ENCODE results near the gene SEPTIN2.
"Not testable (repeated sequence)": the region's sequence is repeated elsewhere in the genome, so short reads cannot be mapped to it uniquely, and the experiment has no call there.

Gene SEPTIN2

DNA sequence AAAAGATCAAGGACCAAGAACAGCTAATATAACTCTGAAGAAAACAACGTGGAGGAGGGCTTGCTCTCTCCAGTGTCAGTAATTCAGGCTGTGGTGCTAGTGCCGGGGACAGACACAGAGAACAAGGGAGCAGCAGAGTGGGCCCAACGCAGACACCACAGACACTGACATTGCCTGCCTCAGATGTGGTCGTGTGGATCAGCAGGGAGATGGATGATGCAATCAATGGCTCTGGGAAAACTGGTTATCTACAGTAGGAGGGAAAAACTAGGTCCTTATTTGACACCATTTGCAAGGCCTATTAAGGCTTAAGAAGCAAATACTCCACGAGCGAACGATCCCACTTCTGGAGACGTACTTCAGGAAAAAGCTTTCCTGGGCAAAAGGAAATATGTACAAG lies 36.3 kb upstream of the SEPTIN2 start:
- Mint-ChIP-seq H3K4me1 (peaks cover 19% of the 10 kb centered on the region), H3K27ac (no peak overlapping the region), H3K4me3 (no peak overlapping the region), H3K36me3 (peaks cover 35% of the 10 kb centered on the region), H3K9me3 (peaks cover 9% of the 10 kb centered on the region), H3K27me3 (no peaks in the 10 kb centered on the region)
- no peak for ATAC-seq

DNA sequence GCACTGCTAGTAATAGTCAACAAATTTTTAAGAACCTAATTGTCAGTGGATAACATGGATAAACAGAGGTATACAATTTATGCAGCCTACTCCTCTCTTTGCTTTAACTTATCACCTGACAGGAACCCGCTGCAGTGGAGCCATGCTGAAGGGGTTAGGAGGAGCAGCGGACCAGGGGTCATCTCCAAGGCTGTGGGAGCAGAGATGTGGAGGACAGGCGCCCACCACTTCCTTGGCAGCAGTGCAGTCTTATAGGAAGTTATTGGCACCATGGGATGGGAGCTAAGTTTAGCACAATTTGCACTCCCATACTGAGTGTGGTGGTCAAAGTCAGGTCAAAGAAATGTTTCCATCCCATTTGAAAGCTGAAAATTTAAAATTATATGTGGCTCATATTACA lies 35.9 kb upstream of the SEPTIN2 start:
- no peak for ATAC-seq
- Mint-ChIP-seq H3K4me3 (no peak overlapping the region), H3K4me1 (peaks cover 15% of the 10 kb centered on the region), H3K27ac (no peak overlapping the region), H3K36me3 (peaks cover 31% of the 10 kb centered on the region), H3K27me3 (no peaks in the 10 kb centered on the region), H3K9me3 (peaks cover 9% of the 10 kb centered on the region)

DNA sequence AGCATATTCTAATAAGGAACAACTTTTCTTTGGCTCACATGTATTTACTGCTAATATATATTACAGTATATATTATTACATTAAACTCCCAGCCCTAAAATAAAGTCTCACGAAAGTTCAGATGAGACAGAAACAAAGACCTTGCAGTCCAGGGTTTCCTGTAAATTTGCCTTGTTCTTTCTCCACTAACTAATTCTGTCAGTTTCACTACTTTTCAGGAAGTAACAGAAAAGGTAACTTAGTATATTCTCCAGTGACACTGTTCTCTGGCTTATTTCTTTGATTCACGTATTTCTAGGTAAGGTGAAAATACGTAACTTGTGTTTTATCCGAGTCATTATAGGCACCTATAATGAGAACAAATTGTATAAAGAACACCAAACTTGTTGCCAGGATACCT lies 35.4 kb upstream of the SEPTIN2 start:
- H3K9me3 Mint-ChIP-seq = peaks cover 5% of the 10 kb centered on the region

DNA sequence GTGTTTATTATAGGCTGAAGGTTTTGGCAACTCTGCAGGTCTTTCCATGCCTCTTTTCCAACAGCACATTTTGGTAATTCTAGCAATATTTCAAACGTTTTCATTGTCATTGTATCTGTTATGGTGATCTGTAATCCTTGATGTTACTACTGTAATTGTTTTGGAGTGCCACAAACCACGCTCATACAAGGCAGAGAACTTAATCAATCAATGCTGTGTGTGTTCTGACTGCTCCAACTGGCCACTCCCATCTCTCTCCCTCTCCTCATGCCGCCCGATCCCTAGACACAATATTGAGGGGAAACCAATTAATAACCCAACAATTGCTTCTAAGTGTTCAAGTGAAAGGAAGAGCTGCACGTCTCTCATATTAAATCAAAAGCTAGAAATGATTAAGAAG lies 33.2 kb upstream of the SEPTIN2 start:
- Mint-ChIP-seq H3K9me3 (no peaks in the 10 kb centered on the region), H3K36me3 (peaks cover 18% of the 10 kb centered on the region), H3K4me1 (peaks cover 15% of the 10 kb centered on the region), H3K27ac (no peak overlapping the region), H3K27me3 (no peaks in the 10 kb centered on the region), H3K4me3 (no peak overlapping the region)
- no peak for ATAC-seq

More for the DNA sequence above, 35.4 kb upstream of the SEPTIN2 start:
- Mint-ChIP-seq H3K27ac (no peak overlapping the region), H3K27me3 (no peaks in the 10 kb centered on the region), H3K36me3 (peaks cover 27% of the 10 kb centered on the region), H3K4me1 (peaks cover 15% of the 10 kb centered on the region), H3K4me3 (no peak overlapping the region)
- no peak for ATAC-seq

DNA sequence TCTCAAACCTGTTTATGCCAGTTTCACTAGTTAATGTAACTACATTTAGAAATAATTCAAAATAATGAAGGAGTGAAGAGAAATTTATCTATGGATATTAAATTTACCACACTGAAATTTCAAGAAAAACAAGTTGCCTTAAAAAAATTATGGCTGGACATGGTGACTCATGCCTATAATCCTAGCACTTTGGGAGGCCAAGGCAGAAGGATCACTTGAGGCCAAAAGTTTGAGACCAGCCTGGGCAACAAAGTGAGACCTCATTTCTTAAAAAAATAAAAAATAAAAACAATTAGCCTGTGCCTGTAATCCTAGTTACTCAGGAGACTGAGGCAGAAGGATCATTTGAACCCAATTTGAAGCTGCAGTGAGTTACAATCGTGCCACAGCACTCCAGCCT lies 30.1 kb upstream of the SEPTIN2 start:
- H3K9me3 Mint-ChIP-seq = no peaks in the 10 kb centered on the region
- H3K4me1 Mint-ChIP-seq = peaks cover 30% of the 10 kb centered on the region
- ATAC-seq = no peak

DNA sequence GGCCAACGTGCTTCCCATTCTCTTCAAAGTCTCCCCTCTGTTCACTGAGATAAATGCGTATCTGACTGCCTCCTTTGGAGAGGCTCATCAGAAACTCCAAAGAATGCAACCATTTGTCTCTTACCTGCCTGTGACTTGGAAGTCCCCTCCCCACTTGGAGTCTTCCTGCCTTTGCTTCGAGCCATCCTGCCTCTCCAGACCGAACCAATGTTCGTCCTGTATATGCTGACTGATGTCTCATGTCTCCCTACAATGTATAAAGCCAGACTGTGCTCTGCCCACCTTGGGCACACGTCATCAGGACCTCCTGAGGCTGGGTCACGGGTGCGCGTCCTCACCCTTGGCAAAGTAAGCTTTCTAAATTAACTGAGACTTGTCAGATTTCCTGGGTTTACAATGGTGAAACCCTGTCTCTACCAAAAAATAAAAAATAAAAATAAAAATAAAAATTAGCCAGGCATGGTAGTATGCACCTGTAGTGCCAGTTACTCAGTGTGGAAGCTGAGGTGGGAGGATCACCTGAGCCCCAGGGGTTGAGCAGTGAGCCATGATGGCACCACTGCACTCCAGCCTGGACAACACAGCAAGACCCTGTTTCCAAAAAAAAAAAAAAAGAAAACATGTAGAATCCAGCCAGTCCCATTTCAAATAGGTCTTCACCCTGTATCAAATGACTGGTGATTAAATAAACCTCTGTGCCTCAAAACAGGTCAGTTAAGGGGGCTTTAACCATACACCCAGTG lies 29.2 kb upstream of the SEPTIN2 start:
- Mint-ChIP-seq H3K4me1 (peaks cover 30% of the 10 kb centered on the region), H3K27me3 (no peaks in the 10 kb centered on the region), H3K4me3 (no peak overlapping the region), H3K9me3 (no peaks in the 10 kb centered on the region), H3K27ac (no peak overlapping the region), H3K36me3 (peaks cover 36% of the 10 kb centered on the region)
- no peak for ATAC-seq

More for the DNA sequence above, 30.1 kb upstream of the SEPTIN2 start:
- Mint-ChIP-seq H3K27ac (no peak overlapping the region), H3K4me3 (no peak overlapping the region), H3K27me3 (no peaks in the 10 kb centered on the region), H3K36me3 (peaks cover 36% of the 10 kb centered on the region)

DNA sequence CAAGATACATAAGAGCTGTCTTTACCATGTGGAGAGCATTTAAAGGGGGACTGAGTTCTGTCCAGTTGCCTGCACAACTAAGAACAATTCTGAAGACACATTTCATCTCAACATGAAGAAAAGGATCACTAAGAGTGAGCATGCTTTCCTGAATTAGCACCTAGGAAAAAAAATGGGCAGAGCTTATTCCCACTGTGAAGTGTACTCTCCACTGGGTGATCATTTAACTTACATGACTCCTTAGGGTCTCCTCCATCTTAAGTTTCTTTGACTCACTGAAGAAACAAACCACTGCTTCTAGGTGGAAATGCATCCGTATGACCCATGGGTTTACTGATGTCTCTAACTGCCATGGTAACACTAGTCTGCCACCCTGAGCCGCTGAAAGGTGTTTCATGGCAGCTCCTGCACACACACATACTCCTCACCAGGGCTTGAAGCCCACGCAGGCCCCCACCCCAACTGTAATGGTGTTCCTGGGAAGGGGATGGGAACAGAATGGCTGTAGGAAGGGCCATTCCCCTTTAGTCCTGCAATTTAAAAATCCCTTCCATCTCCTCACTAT lies 27.3 kb upstream of the SEPTIN2 start:
- Mint-ChIP-seq H3K36me3 (peaks cover 30% of the 10 kb centered on the region), H3K4me3 (no peak overlapping the region), H3K4me1 (peaks cover 28% of the 10 kb centered on the region), H3K27me3 (no peaks in the 10 kb centered on the region), H3K27ac (no peak overlapping the region), H3K9me3 (no peaks in the 10 kb centered on the region)
- no peak for ATAC-seq

DNA sequence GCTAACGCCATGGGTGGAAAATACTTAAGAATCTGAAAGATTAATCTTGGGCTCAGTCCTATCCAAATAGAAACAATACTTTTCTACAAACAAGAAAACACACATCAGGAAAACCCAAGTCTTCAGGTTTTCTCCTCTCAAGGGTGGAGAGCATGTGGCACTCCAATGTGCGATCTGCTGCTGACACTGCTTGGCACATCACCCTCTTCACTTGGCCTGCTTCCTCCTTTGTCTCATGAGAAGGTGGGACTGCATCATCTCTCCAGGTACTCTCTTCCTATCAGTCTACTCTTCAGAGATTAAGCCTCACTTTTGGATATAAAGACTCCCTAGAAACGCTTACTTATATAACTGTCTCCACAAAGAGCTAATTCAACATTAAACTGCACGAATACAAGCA lies 26.7 kb upstream of the SEPTIN2 start:
- no peaks in the 10 kb centered on the region for H3K9me3 Mint-ChIP-seq
- H3K4me3 Mint-ChIP-seq = no peak overlapping the region
- ATAC-seq = no peak
- H3K27me3 Mint-ChIP-seq = no peaks in the 10 kb centered on the region
- peaks cover 28% of the 10 kb centered on the region for H3K4me1 Mint-ChIP-seq
- peaks cover 30% of the 10 kb centered on the region for H3K36me3 Mint-ChIP-seq
- peak overlapping the region; percentile 18 for H3K27ac Mint-ChIP-seq

DNA sequence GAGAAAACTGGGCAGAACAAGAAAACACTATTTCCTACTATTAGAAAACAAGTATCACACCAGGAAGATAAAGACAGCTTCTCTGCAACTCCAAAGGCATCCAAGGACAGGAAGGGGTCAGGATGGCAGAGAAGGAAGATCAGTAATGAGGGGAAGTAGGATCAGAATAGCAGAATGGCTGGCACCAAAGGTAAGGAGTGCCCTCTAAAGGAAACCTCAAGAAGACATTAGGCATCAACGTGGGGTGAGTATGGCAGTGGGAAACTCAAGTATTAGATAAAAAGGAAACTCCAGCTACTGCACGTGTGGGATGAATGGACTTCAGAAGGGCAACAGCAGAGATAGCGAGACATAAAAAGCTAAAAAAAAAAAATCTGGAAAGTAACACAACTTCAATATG lies 26.1 kb upstream of the SEPTIN2 start:
- no peak overlapping the region for H3K4me3 Mint-ChIP-seq
- peaks cover 28% of the 10 kb centered on the region for H3K4me1 Mint-ChIP-seq
- peak overlapping the region; percentile 18 for H3K27ac Mint-ChIP-seq
- no peaks in the 10 kb centered on the region for H3K9me3 Mint-ChIP-seq
- no peak for ATAC-seq
- H3K27me3 Mint-ChIP-seq = no peaks in the 10 kb centered on the region
- peaks cover 30% of the 10 kb centered on the region for H3K36me3 Mint-ChIP-seq

DNA sequence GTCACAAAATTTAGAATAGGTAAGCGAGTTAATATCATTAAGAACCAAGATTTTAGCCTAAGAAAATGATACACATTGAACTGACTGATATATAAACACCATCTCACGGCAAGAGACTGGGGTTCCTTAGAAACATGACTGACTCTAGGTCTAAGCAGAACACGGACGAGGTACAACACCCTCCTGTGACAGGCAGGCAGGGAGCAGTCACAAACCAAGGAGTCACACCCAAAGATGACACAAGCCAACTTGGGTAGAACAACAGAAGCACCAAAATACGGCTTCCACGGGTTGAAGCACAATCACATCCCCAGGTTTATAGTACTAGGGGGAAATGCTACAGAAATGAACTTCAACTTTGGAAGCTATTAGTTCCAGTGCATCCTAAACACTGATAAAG lies 24.6 kb upstream of the SEPTIN2 start:
- ATAC-seq = no peak
- H3K27ac Mint-ChIP-seq = no peak overlapping the region
- H3K4me1 Mint-ChIP-seq = peaks cover 35% of the 10 kb centered on the region

DNA sequence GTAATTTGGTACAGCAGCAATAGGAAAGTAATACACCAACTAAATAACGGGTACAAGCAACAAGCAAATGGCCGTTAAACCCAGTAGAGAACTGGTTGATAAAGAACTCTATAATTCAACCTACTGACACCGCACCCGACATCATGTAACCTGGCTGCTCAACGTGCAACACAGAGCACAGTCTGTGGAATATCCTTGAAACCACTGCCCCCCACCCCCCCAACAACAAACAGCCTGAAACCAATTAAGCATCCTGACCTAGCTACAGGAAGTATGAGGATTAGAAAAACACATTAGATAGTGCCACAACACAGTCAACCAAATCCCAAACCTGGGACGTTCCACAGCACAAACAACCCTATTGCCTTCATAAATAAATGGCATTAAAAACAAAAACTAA lies 23.7 kb upstream of the SEPTIN2 start:
- Mint-ChIP-seq H3K9me3 (no peaks in the 10 kb centered on the region), H3K4me3 (no peak overlapping the region), H3K27me3 (no peaks in the 10 kb centered on the region), H3K27ac (no peak overlapping the region), H3K4me1 (peaks cover 43% of the 10 kb centered on the region), H3K36me3 (peaks cover 32% of the 10 kb centered on the region)
- no peak for ATAC-seq

More for the DNA sequence above, 24.6 kb upstream of the SEPTIN2 start:
- no peak overlapping the region for H3K4me3 Mint-ChIP-seq
- peaks cover 30% of the 10 kb centered on the region for H3K36me3 Mint-ChIP-seq
- no peaks in the 10 kb centered on the region for H3K27me3 Mint-ChIP-seq
- no peaks in the 10 kb centered on the region for H3K9me3 Mint-ChIP-seq

DNA sequence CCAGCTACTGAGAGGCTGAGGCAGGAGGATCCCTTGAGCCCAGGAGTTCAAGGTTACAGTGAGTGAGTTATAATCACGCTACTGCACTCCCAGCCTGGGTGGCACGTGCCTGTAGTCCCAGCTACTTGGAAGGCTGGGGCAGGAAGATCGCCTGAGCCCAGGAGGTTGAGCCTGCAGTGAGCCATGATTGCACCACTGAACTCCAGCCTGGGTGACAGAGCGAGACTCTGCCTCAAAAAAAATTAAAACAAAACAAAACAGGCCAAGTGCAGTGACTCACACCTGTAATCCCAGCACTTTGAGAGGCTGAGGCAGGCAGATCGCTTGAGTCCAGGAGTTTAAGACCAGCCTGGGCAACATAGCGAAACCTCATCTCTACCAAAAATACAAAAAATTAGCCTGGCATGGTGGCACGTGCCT lies 22.3 kb upstream of the SEPTIN2 start:
- H3K27ac Mint-ChIP-seq, H3K9me3 Mint-ChIP-seq, H3K27me3 Mint-ChIP-seq, ATAC-seq, H3K4me3 Mint-ChIP-seq: not testable (repeated sequence)
- H3K4me1 Mint-ChIP-seq = peaks cover 48% of the 10 kb centered on the region
- peaks cover 34% of the 10 kb centered on the region for H3K36me3 Mint-ChIP-seq

DNA sequence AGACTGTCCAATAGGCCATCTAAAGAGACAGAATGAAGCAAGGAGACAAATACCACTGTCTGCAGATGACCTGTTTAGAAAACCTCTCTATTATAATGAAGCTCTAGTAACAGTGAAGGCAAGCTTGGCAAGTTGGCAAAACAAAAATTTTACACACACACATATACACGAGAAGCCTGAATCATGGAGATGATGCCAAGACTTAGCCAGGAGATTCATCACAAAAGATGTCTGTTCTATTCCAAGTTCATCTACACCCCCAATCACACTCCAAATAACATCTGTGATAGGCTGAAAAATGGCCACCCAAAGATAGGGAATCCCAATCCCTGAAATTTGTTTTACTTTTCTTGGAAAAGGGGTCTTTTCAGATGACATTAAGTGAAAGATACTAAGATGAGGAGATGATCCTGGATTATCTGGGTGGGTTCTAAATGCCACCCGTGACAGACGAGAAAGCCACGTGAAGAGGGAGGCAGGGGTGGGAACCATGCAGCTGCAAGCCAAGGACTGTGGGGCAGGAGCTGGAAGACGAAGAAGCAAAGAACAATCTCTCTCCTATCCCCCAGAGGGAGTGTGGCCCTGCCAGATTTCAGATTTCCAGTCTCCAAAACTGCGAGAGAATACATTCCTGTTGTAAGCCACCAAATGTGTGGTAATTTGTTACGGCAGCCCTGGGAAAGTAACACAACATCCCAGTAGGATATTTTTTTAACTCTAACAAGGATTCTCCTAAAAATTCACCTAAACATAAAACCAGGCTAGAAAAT lies 20.2 kb upstream of the SEPTIN2 start:
- no peak for ATAC-seq
- H3K36me3 Mint-ChIP-seq = peaks cover 25% of the 10 kb centered on the region
- H3K4me3 Mint-ChIP-seq = no peak overlapping the region
- H3K27ac Mint-ChIP-seq = no peak overlapping the region
- H3K9me3 Mint-ChIP-seq = no peaks in the 10 kb centered on the region
- peaks cover 45% of the 10 kb centered on the region for H3K4me1 Mint-ChIP-seq
- no peaks in the 10 kb centered on the region for H3K27me3 Mint-ChIP-seq

DNA sequence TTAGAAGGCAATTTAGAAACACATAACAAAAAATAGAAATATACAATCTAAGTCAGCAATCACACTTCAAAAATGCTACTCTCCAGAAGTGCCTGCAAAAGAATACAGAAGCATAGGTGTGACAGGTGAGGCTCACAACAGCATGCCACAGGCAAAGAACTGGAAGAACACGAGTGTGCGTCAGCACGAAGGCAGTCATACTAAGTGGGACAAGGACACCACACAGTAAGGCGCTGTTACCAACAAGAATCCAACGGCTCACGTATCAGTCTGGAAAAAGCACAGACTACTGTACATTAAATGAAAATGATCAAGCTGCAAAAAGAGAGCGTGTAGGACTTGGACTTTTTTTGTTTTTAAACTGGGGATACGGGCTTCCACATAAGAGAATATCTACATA lies 19.0 kb upstream of the SEPTIN2 start:
- no peak overlapping the region for H3K4me3 Mint-ChIP-seq
- peaks cover 49% of the 10 kb centered on the region for H3K4me1 Mint-ChIP-seq
- H3K27ac Mint-ChIP-seq = no peak overlapping the region
- H3K9me3 Mint-ChIP-seq = no peaks in the 10 kb centered on the region
- no peak for ATAC-seq
- H3K27me3 Mint-ChIP-seq = no peaks in the 10 kb centered on the region
- H3K36me3 Mint-ChIP-seq = peaks cover 25% of the 10 kb centered on the region

DNA sequence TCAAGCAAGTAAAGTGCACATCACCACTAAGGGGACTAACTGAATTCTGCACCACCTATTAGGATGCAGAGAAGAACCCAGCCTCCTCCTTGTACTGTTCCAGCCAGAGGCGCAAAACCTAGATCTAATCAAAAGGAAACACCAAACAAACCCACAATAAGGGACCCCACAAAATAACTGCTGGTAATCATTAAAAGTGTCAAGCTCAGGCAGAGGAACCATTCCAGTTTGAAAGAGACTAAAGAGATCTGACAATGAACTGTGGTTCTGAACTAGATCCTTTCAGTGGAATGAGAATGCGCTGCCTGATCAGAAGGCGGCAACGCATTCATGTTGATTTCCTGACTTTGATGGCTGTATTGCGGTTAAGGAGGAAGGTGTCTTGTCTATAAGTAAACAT lies 17.1 kb upstream of the SEPTIN2 start:
- Mint-ChIP-seq H3K27ac (peak overlapping the region; percentile 32), H3K4me3 (no peak overlapping the region), H3K9me3 (no peaks in the 10 kb centered on the region), H3K36me3 (peaks cover 25% of the 10 kb centered on the region), H3K4me1 (peaks cover 56% of the 10 kb centered on the region), H3K27me3 (no peaks in the 10 kb centered on the region)
- ATAC-seq = no peak

DNA sequence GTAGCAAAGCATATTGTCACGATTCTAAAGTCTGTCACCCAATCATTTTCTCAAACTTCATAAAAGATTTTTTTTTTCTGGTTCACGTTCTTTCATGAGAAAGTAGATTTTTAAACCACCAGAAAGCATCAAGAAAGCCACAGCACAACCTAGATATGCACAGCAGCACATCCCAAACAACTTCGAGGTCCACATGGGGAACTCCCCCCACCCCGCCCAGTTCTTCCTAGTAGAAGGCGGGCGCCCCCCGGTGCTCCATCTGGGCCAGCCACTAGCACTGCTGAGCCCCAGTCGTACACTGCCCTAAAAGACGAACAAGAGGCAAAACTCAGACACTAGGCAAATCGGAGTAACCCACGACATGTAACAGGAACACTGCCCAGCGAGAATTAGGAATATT lies 15.7 kb upstream of the SEPTIN2 start:
- H3K36me3 Mint-ChIP-seq = peaks cover 26% of the 10 kb centered on the region
- H3K27ac Mint-ChIP-seq = peak overlapping the region; percentile 27
- no peaks in the 10 kb centered on the region for H3K9me3 Mint-ChIP-seq
- H3K4me1 Mint-ChIP-seq = peaks cover 67% of the 10 kb centered on the region
- no peaks in the 10 kb centered on the region for H3K27me3 Mint-ChIP-seq
- no peak overlapping the region for H3K4me3 Mint-ChIP-seq
- ATAC-seq = no peak
